ENCODE data around the gene NUP93.

GRCh38 chr16:56842133-56842532 is 112.2 kb downstream of the NUP93 start:
- TF ChIP-seq CTCF (IDR thresholded peaks at IDR 0.05; ENCODE audit: insufficient read depth, low read length, poor library complexity, severe bottlenecking) (no peak), EZH2phosphoT487 (conservative IDR thresholded peaks at IDR 0.05; ENCODE audit: low read length) (no peak)

All from SU-DHL-6 (cell line).